Calu3 (cell line): ENCODE data around the gene TTC9. TPM values are rescaled to one million over a fixed set of nuclear protein-coding genes. Genes with fewer than 3 reads are reported as not detected.

Experiments
- BruUV-seq: library from RNA; stranded (reverse); fragments of 400-500 nt; replicated peaks from 2 replicates; lab custom pipeline; 2021; lab: Mats Ljungman, UMichigan
- CTCF ChIA-PET: fragments of 300-600 bp; sonication (Branson Sonifier 250); formaldehyde crosslinking; loops from one replicate; lab custom pipeline; 2022; ENCODE audit warnings: antibody characterized with exemption; lab: Charles Lee
- DNase-seq: peaks from one replicate; pipeline ENCODE4 v3.0.0; 2022
- H3K27ac Mint-ChIP-seq: one replicate; pipeline ENCODE4 v1.8.0; 2022; ENCODE audit warnings: mixed read lengths; ENCODE audit not compliant: unreplicated experiment
- H3K27me3 Mint-ChIP-seq: one replicate; pipeline ENCODE4 v1.8.0; 2022; ENCODE audit warnings: mixed read lengths; ENCODE audit not compliant: unreplicated experiment
- H3K36me3 Mint-ChIP-seq: one replicate; pipeline ENCODE4 v1.8.0; 2022; ENCODE audit warnings: mild to moderate bottlenecking, moderate library complexity, mixed read lengths; ENCODE audit not compliant: insufficient read depth, unreplicated experiment
- H3K4me1 Mint-ChIP-seq: one replicate; pipeline ENCODE4 v1.8.0; 2022; ENCODE audit warnings: mild to moderate bottlenecking, low read depth, mixed read lengths; ENCODE audit not compliant: unreplicated experiment
- H3K4me3 Mint-ChIP-seq: one replicate; pipeline ENCODE4 v1.8.0; 2022; ENCODE audit warnings: mild to moderate bottlenecking, low read depth, moderate library complexity, mixed read lengths; ENCODE audit not compliant: unreplicated experiment
- H3K9me3 Mint-ChIP-seq: one replicate; pipeline ENCODE4 v1.8.0; 2022; ENCODE audit warnings: low read depth, mixed read lengths; ENCODE audit not compliant: unreplicated experiment
- CTCF ChIP-seq: fragments of 200-600 bp; IDR thresholded peaks from one replicate; pipeline ENCODE4 v1.8.0; 2022; ENCODE audit warnings: antibody characterized with exemption; ENCODE audit not compliant: unreplicated experiment
- intact Hi-C: fragments of 100-400 bp; cut with micrococcal nuclease; formaldehyde crosslinking; loops from one replicate; pipeline ENCODE4 v1.10.0; 2022; ENCODE audit not compliant: unreplicated experiment
- total RNA-seq: library from RNA; stranded (reverse); gene quantifications from 2 replicates; pipeline ENCODE4 v1.2.3, GENCODE V29; 2022

The TTC9 gene
- total RNA-seq, 1 experiment from 2014 or later = 9.8 TPM

GRCh38 chr14:70692210-70692609 is 50.5 kb downstream of the TTC9 start:
- TF ChIP-seq CTCF = no peak
- H3K9me3 Mint-ChIP-seq = no peaks in the 10 kb centered on the region
- BruUV-seq = no TSS peak
- no peak for DNase-seq
- no peaks in the 10 kb centered on the region for H3K27me3 Mint-ChIP-seq
- CTCF ChIA-PET = interaction anchor here (0.8 kb wide), 1 partner anchor 139 kb away, joined by 3 read pairs; no protein-coding TSS in a partner anchor
- H3K27ac Mint-ChIP-seq = no peak overlapping the region
- H3K4me3 Mint-ChIP-seq = no peak overlapping the region
- no peaks in the 10 kb centered on the region for H3K36me3 Mint-ChIP-seq
- intact Hi-C loops = no loop called here
- H3K4me1 Mint-ChIP-seq = peaks cover 2% of the 10 kb centered on the region

GRCh38 chr14:70696026-70696425 is 54.3 kb downstream of the TTC9 start:
- H3K36me3 Mint-ChIP-seq = no peaks in the 10 kb centered on the region
- CTCF ChIA-PET = no interaction called here
- H3K27ac Mint-ChIP-seq = no peak overlapping the region
- no peaks in the 10 kb centered on the region for H3K9me3 Mint-ChIP-seq
- peaks cover 21% of the 10 kb centered on the region for H3K4me1 Mint-ChIP-seq
- TF ChIP-seq CTCF = no peak
- no TSS peak for BruUV-seq
- intact Hi-C loops = no loop called here
- DNase-seq = no peak
- H3K4me3 Mint-ChIP-seq = no peak overlapping the region
- no peaks in the 10 kb centered on the region for H3K27me3 Mint-ChIP-seq

- CTCF ChIA-PET = interaction anchor here (1.1 kb wide), 1 partner anchor 9 kb away, joined by 5 read pairs; no protein-coding TSS in a partner anchor
- no peak for DNase-seq
- H3K4me1 Mint-ChIP-seq = peaks cover 21% of the 10 kb centered on the region
Measured at GRCh38 chr14:70697701-70698100, 56.0 kb downstream of the TTC9 start.

GRCh38 chr14:70698288-70698687 is 56.6 kb downstream of the TTC9 start:
- no peak for TF ChIP-seq CTCF
- H3K9me3 Mint-ChIP-seq = no peaks in the 10 kb centered on the region
- CTCF ChIA-PET = interaction anchor here (1.1 kb wide), 1 partner anchor 9 kb away, joined by 5 read pairs; no protein-coding TSS in a partner anchor
- H3K27me3 Mint-ChIP-seq = no peaks in the 10 kb centered on the region
- H3K4me1 Mint-ChIP-seq = peaks cover 21% of the 10 kb centered on the region
- intact Hi-C loops = no loop called here
- TSS peak; percentile 78 for BruUV-seq
- H3K27ac Mint-ChIP-seq = peak overlapping the region; percentile 86
- peak overlapping the region; percentile 46 for H3K4me3 Mint-ChIP-seq
- no peaks in the 10 kb centered on the region for H3K36me3 Mint-ChIP-seq
- DNase-seq = peak; percentile 31

More at GRCh38 chr14:70697701-70698100, 56.0 kb downstream of the TTC9 start:
- Mint-ChIP-seq H3K9me3 (no peaks in the 10 kb centered on the region), H3K27me3 (no peaks in the 10 kb centered on the region), H3K4me3 (peak overlapping the region; percentile 46), H3K27ac (peak overlapping the region; percentile 86), H3K36me3 (no peaks in the 10 kb centered on the region)
- intact Hi-C loops = no loop called here
- TF ChIP-seq CTCF = no peak
- BruUV-seq = no TSS peak
